ENCODE data around the gene GPC6.

The GPC6 gene

DNA sequence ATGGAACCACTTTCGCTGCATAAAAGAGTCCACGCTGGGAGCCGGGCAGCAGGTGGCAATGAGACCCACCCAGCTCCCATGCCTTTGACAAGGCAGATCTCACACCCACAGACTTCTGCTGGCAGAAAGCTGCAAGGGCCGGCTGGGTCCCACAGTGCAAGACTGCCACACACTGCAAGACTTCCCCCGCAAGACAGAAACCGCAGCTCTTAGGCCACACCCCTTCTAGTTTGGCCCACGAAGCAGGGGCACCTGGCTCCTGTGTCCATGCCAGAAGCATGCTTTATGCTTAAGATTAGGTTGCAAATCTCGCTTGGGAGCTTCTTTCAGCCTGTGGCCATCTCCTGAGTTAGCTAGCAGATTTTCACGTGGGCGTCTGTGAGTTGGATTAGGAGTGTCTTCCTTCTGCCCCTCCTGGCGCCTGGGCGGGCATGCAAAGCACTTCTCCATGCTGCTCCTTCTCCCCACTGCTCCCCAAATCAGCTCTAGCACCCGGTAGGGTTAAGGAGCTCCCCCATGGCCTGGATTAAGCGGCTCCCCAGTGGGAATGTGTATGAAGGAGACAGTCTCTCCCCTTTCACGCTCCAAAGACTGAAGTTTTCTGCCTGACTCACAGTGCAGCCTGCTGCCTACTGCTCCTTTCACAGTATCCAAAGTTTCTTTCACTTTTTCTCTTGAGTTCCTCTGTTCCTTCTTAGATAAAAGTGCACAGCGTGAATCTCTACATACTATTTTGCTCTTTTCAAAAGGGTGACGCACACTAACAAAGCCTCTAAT lies 17.7 kb downstream of the GPC6 start:
- TF ChIP-seq CTCF (IDR thresholded peaks at IDR 0.05; ENCODE audit: low read depth, low read length): no peak

DNA sequence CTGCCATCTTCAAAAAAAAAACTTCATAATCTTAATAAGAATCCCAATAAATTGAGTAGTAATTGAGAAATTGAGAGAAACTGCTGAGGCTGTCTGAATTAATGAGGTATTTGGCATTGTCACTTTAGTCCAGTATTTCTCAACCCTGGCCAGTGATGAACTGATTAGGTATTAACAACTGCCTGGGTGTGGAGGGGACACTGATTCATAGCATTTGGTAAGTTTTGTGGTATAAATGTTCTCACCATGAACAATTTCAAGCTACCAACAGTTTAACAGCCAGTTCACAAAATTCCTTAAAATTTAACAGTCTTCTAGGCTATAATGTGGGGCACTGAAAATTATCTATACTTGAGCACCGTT lies 18.3 kb downstream of the GPC6 start:
- TF ChIP-seq CTCF (IDR thresholded peaks at IDR 0.05; ENCODE audit: low read depth, low read length): no peak
- H3K4me3 ChIP-seq (ENCODE audit: low read depth, low read length): peak overlapping the region; percentile 50

More for the DNA sequence above, 17.7 kb downstream of the GPC6 start:
- H3K4me3 ChIP-seq (ENCODE audit: low read depth, low read length): peak overlapping the region; percentile 50

- H3K4me3 ChIP-seq (ENCODE audit: low read depth, low read length): no peak overlapping the region
- TF ChIP-seq CTCF (IDR thresholded peaks at IDR 0.05; ENCODE audit: low read depth, low read length): no peak
These were observed 19.5 kb downstream of the GPC6 start for GRCh38 chr13:93246069-93246468.

DNA sequence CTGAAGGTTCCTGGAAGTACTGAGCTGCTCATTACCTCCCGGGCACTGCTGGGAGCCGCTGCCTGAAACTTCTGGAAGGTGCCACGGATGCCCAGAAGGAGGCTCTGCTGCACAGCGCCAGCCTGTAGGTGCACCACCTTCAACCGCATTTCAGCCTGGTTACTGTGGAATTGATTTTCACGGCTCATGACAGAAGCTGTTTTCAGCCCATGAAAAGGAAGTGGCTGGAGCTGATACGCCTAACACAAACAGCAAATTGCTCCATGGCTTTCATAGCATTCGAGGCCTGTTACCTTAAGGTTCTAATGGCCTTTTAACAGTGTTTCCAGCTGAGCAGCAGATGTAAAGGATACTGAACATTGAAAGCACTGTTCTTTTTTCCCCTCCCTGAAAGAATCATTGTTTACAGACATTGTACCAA lies 22.0 kb downstream of the GPC6 start:
- H3K4me3 ChIP-seq (ENCODE audit: low read depth, low read length): no peak overlapping the region
- 0 out of 2 replicates have a peak, but pooled peaks have one; percentile 6 for TF ChIP-seq CTCF (IDR thresholded peaks at IDR 0.05; ENCODE audit: low read depth, low read length)

DNA sequence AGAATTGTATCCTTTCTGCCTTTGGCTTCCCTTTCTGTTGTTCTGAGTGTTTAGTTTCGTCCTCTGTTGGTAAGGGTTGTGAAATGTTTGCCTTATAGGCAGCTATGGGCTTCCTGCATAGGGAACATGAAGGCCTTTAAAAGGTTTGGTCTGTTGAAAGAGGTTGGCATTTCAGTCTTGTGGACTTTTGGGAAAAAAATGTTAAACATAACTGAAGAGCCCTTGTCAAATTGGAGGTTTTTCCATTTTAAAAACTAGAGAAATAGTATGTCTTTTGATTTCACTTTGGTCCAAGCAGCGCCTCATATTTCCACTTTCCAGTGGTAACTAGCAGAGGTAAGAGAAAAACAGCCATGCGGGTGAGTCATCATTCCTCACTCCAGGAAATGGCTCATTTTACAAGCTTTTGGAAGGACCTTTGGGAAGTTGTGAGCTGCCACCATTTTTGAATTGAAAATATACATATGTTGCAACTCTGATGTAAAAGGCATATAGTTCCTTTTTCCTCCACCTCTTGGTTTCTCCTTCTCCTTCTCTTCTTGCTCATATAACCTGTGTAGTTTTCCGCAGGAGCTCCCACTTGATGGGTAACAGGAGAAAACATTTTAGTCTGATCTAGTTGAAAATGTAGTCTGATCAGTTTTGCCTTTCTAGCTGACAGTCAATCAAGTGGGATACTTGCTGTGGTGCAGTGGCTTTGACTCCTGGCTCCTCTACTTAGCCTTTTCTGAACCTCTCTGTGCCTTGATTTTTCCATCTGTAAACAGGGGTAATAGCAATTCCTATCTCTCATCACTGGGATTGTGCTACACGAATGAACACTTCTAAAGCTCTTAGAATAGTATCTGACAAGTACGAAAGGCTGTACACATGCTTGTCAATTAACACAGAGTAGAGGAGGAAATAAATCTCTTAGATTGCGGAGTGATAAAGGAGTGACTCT lies 23.0 kb downstream of the GPC6 start:
- no peak overlapping the region for H3K4me3 ChIP-seq (ENCODE audit: low read depth, low read length)
- TF ChIP-seq CTCF (IDR thresholded peaks at IDR 0.05; ENCODE audit: low read depth, low read length): no peak

DNA sequence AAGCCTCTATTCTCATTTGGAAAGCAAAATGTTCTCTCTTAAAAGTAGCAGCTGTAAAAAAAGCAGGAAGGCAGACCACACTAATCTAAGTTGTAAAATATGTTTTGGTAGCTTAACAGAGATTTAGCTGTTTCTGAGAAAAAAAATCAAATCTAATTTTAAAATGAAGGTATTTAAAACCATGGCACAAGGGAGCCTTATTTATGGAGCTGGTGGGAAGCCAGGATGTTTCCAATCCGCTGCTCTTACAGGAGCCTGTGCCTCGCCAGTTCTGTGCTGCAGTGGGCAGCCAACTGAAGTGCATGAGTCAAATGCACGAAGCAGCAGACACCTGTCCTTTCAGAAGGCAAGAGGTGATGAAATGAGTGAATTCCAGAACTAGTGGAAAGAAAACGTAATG lies 28.2 kb downstream of the GPC6 start:
- TF ChIP-seq CTCF (IDR thresholded peaks at IDR 0.05; ENCODE audit: low read depth, low read length): no peak
- H3K4me3 ChIP-seq (ENCODE audit: low read depth, low read length): no peak overlapping the region

GRCh38 chr13:93256998-93257397 lies 30.4 kb downstream of the GPC6 start:
- H3K4me3 ChIP-seq (ENCODE audit: low read depth, low read length): no peak overlapping the region
- TF ChIP-seq CTCF (IDR thresholded peaks at IDR 0.05; ENCODE audit: low read depth, low read length): no peak

All from WI38 (cell line).